Activated CD8-positive, alpha-beta memory T cell treated with anti-CD3 and anti-CD28 coated beads for 24 hours (primary cell): ENCODE data around the gene SPOP.
A peak's percentile ranks its signal among the peaks of the same experiment; 100 is the strongest.
"Not testable (repeated sequence)": the region's sequence is repeated elsewhere in the genome, so short reads cannot be mapped to it uniquely, and the experiment has no call there.

Experiments used
- DNase-seq: peaks from one replicate; pipeline ENCODE4 v3.0.0-alpha.2; 2020

The SPOP gene

DNA sequence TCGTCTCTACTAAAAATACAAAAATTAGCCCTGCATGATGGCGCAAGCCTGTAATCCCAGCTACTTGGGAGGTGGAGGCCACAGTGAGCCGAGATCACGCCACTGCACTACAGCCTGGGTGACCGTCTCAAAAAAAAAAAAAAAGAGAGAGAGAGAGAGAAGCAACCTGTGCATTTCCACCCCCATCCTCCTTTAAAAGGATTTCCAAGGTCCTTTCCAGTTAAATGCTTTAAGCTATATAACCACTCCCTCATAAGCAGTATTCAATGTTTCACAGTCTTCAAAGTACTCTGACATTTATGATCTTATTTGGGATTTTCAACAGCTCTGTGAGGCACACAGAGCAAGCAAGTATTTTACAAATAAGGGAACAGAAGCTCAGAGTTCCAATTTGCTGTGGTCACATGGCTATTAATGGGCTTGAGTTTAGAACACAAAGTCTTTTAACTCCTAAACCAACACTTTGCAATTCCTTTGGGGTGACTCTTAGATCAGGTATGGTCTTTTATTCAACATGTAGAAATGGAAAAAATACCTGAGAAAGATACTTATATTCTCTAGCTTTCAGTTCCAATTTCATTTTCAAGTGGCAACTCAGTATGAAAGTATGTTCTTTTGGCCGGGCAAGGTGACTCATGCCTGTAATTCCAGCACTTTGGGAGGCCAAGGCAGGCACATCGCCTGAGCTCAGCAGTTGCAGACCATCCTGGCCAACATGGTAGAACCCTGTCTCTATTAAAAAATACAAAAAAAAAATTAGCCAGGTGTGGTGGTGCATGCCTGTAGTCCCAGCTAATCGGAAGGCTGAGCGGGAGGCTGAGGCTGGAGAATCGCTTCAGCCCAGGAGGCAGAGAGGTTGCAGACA is 31.3 kb downstream of the SPOP start:
- DNase-seq, result peak; percentile 67

- not testable (repeated sequence) for DNase-seq
Measured at GRCh38 chr17:49646056-49646390, 31.9 kb downstream of the SPOP start.

DNA sequence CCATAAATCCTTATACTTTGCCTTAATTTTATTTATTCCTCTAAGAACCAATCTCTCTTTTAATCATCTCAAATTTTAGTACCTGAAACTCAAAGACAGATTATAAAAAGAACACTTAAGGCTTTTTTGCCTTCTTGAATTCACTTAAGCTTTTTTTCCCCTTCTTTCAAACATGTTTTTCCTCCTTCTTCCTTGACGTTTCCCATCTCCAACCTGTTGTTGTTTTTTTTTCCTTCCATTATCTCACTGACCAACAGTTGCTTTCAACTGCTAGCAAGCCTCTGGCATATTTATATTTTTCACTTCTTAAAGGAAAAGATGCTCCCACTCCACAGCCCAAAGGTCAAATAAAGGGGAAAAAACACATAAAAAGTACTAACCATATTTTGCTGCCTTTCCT is 32.2 kb downstream of the SPOP start:
- no peak for DNase-seq

GRCh38 chr17:49640556-49640955 is 37.3 kb downstream of the SPOP start:
- no peak for DNase-seq

DNA sequence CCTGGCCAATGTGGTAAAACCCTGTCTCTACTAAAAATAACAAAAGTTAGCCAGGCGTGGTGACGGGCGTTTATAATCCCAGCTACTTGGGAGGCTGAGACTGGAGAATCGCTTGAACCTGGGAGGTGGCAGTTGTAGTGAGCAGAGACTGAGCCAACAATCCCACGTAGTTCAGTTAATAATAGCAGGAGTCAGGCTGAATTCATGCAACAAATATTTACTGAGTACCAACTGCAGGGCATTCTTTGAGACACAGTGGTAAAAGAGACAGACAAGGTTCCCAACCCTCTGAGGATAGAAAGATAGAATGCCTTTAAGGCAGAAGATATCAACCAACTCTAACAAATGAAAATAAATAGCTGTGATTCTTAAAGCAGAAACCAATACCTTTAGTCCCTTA is 39.1 kb downstream of the SPOP start:
- no peak for DNase-seq

- DNase-seq, result no peak
Measured at GRCh38 chr17:49637739-49638138, 40.2 kb downstream of the SPOP start.

DNA sequence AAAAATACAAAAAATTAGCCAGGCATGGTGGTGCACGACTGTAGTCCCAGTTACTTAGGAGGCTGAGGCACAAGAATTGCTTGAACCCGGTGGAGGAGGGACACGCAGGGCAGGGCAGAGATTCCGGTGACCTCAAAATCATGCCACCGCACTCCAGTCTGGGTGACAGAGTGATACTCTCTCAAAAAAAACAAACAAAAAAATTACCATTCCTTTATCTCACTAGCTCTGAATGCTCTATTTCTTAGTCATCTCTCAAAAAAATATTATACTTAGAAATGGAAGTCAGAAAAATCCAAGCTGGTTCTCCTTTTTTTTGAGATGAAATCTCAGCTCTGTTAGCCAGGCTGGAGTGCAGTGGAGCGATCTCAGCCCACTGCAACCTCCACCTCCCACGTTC is 40.8 kb downstream of the SPOP start:
- no peak for DNase-seq

DNA sequence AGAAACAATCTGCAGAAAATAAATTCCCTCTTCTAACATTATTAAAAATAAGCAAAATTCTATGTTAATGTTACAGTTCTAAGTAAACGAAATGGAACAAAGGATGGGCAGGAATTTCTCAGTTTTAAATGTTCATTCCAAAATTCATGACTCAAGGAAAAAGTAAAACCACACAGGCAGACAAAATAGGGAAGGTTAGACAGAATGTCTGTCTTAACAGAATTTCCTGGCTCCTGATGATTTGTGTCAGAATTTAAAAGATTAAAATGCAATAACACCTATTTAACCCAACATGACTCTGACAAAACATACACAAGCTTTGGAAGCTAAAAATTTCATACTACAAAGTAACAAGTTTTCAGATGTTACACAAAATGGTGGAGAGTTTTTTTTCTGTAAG is 42.8 kb downstream of the SPOP start:
- DNase-seq, result no peak

DNA sequence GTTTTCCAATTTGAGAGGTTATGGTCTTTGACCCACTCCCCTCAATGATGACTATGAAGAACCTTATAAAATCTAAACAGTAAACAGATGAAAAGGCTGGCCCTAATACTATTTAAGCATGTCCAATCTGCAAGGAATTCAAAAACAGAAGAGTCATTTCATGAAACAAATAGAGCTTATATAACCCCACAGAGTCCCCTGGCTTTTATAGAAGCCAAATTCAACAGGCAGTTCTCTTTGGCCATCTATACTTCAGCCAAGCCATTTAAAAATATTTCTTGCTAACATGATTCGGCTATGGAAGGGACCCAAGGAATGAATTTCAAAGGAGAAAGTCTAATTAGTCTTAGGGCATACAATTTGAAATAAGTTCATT is 43.4 kb downstream of the SPOP start:
- no peak for DNase-seq

- no peak for DNase-seq
Measured at GRCh38 chr17:49633762-49634484, 44.0 kb downstream of the SPOP start.

- DNase-seq, result no peak
Measured at GRCh38 chr17:49633250-49633649, 44.6 kb downstream of the SPOP start.

DNA sequence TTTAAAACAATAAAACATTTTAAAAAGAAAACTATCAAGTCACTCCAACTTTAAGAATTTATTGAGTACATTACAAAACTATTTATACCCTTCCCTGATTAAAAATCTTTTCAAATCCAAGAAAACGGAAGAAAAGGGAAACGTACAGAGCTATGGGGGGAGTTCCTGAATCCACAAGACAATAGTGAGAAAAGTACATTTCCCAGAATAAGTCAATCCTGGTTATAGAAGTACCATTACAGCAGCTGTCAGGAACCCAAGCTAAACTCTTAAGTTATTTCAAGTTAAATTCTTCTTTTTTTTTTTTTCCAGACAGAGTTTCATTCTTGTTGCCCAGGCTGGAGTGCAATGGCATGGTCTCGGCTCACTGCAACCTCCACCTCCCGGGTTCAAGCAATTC is 45.7 kb downstream of the SPOP start:
- no peak for DNase-seq

GRCh38 chr17:49631496-49631895 is 46.4 kb downstream of the SPOP start:
- DNase-seq, result no peak

DNA sequence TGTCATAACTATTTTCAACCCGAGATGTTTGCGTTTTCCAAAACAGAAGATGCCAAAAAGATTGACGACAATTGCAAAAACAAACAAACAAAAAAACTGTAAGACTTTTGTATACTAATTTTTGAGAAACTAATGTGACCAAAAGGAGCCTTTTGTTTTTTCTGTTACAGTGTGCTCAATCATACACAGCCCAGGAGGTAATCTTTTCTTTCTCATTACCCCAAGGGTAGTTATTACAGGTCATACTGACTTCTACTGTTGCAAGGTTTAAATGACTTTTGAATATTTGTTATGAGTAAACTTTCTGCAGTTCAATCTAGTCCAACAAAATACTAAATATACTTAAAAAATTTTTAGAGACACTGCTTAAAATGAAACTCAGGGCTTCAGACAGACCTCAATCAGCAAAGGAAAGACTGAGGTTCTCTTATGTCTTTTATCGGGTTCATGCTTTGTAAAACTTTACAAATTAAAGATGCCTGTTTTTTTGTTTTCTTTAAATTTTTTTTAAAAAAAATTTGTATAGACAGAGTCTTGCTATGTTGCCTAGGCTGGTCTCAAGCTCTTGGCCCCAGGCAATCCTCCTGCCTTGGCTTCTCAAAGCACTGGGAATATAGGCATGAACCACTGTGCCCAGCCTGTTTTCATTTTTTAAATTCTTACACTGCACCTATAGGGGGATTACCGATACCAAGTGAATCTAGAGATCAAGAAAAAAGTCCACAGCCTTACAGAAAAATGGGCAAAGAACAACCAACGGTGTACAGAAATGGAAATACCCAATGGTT is 47.6 kb downstream of the SPOP start:
- no peak for DNase-seq

DNA sequence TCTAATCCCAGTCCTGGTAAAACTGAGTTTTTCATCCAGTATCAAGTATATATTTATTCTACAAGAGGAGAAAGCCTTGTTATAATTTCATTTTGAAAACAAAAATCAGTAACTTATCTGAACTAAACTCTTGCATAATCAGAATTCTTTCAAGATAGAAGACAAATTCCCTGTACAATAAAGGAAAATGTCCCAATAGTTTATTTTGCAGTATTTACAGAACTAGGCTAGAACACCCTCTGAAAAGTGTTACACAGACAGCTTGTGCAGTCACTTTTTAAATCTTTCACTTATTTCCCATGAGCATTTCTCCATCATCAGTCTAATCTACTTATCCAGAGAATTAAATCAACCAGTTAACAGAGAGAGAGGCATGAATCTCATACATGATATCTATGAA is 48.5 kb downstream of the SPOP start:
- DNase-seq, result no peak

DNA sequence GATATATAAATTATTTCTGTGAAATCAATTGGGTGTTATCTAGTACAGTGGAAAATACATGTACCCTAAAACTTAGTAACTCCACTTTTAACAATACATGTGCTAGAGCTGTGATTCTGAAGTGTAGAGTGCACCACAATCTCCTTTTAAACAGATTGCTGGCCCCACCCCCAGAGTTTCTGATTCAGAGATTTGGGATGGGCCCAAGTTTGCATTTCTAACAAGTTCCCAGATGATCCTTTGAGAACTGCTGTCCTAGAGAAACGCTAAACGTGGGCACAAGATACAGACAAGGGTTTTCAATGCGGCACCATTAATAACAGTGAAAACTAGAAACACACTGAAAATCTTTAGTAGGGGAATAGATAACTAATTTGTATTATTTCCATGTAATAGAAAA is 53.0 kb downstream of the SPOP start:
- DNase-seq, result no peak

DNA sequence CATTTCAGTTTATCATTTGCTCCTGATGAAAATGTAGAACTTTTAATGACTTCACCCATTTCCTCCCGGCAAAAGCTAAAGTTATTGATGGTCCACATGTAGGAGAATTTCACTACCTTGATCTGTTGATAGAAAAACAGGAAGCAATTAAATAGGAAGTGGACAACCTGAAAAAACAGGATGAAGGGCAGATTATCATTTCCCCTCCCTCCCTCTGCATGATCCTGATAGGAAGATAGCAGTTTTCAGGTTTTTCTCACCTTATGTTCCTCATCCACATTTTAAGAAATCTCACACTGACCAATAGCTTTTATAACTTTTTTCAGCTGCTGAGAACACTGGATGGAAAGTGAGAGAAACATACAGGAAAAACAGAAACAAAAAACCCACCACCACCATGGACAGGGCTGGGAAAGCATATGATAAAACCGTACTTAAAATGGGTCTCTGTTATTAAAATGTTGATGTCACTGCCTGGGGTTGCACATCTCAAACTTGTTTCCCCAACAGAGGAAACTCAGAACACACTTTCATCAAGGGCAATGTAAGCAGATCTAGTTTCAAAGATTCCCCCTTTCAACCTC is 55.9 kb downstream of the SPOP start:
- DNase-seq, result no peak

- DNase-seq, result no peak
Measured at GRCh38 chr17:49621420-49621819, 56.5 kb downstream of the SPOP start.

GRCh38 chr17:49618028-49618611 is 59.8 kb downstream of the SPOP start:
- no peak for DNase-seq

GRCh38 chr17:49616601-49617131 is 61.2 kb downstream of the SPOP start:
- no peak for DNase-seq

GRCh38 chr17:49616086-49616485 is 61.8 kb downstream of the SPOP start:
- no peak for DNase-seq

GRCh38 chr17:49613182-49613800 is 64.6 kb downstream of the SPOP start:
- no peak for DNase-seq
